Loucy (cell line): Measurements from ENCODE around the gene TBC1D3B.

Experiments
- CTCF ChIP-seq: fragments of 200-600 bp; sonication (generic); conservative IDR thresholded peaks from 2 replicates; pipeline ENCODE4 v1.5.1; 2014; ENCODE audit warnings: mild to moderate bottlenecking, antibody characterized with exemption, low read length
- EZH2phosphoT487 ChIP-seq: fragments of 200-600 bp; IDR thresholded peaks from 2 replicates; pipeline ENCODE4 v1.6.1; 2018; ENCODE audit warnings: antibody characterized with exemption, mild to moderate bottlenecking, moderate library complexity, borderline replicate concordance

DNA sequence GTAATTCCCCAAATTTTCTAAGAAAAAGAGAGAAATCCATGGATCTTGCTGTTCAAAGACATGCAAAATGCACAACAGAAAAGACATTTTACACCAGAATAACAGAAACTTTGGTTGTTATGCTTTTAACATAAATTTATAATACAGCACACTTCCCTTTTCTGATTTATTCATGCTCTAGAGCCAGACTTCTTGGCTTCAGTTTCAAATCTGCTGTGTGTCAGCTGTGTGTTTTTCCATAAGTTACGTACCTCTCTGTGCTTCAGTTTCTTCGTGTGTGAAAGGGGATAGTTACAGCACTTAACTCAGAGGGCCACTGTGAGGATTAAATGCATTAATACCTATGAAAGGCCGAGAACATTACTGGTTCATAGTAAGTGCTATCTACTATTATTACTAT lies 26.9 kb upstream of the TBC1D3B start:
- TF ChIP-seq CTCF (no peak), EZH2phosphoT487 (no peak)
